ENCODE data around the gene PLCB4.

PLCB4 gene

DNA sequence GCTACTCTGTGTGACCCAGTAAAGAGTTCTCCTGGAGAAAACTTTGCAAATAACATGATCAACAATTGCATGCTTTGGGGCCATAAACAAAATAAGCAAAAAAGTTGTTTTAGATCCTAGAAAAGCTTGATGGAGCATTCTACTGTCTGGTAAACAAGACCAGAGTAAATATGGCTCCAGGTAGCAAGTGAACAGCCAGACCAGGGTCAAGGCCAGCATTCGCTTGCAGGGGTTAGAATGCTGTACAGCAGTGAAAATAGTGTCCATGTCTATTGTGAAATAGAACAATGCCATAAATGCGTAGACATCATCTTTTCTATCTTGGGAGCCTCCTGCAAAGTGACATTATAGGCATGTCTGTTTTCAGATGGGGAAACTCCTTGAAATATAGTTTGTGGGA is 216.7 kb downstream of the PLCB4 start:
- TF ChIP-seq EZH2phosphoT487 (IDR thresholded peaks at IDR 0.05; ENCODE audit: borderline replicate concordance), result no peak
- TF ChIP-seq, protein P1, sequence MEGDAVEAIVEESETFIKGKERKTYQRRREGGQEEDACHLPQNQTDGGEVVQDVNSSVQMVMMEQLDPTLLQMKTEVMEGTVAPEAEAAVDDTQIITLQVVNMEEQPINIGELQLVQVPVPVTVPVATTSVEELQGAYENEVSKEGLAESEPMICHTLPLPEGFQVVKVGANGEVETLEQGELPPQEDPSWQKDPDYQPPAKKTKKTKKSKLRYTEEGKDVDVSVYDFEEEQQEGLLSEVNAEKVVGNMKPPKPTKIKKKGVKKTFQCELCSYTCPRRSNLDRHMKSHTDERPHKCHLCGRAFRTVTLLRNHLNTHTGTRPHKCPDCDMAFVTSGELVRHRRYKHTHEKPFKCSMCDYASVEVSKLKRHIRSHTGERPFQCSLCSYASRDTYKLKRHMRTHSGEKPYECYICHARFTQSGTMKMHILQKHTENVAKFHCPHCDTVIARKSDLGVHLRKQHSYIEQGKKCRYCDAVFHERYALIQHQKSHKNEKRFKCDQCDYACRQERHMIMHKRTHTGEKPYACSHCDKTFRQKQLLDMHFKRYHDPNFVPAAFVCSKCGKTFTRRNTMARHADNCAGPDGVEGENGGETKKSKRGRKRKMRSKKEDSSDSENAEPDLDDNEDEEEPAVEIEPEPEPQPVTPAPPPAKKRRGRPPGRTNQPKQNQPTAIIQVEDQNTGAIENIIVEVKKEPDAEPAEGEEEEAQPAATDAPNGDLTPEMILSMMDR (conservative IDR thresholded peaks at IDR 0.05; ENCODE audit: low read length), result no peak
- Histone ChIP-seq H3K36me3 (ENCODE audit: insufficient read depth, low read length) (no peaks in the 10 kb centered on the region), H3K4me1 (ENCODE audit: insufficient read depth, low read length, poor library complexity, severe bottlenecking) (peaks cover 40% of the 10 kb centered on the region), H2AFZ (ENCODE audit: low read length) (no peak overlapping the region), H3K4me3 (ENCODE audit: low read length, poor library complexity, severe bottlenecking) (no peak overlapping the region), H3K4me2 (ENCODE audit: low read depth, low read length, poor library complexity, severe bottlenecking) (no peak overlapping the region), H3K79me2 (ENCODE audit: insufficient read depth, low read length) (no peaks in the 10 kb centered on the region), H3K9me2 (replicated peaks; ENCODE audit: low read depth, low read length) (no peaks in the 10 kb centered on the region), H3K27me3 (ENCODE audit: insufficient read depth, low read length, poor library complexity, severe bottlenecking) (no peaks in the 10 kb centered on the region), H3K9me3 (ENCODE audit: insufficient read depth, low read depth, low read length) (no peaks in the 10 kb centered on the region), H3K9ac (ENCODE audit: low read depth, low read length, poor library complexity, severe bottlenecking) (no peak overlapping the region), H3F3A (ENCODE audit: low read depth) (no peaks in the 10 kb centered on the region), H4K20me1 (ENCODE audit: insufficient read depth, low read length, poor library complexity, severe bottlenecking) (no peaks in the 10 kb centered on the region)

DNA sequence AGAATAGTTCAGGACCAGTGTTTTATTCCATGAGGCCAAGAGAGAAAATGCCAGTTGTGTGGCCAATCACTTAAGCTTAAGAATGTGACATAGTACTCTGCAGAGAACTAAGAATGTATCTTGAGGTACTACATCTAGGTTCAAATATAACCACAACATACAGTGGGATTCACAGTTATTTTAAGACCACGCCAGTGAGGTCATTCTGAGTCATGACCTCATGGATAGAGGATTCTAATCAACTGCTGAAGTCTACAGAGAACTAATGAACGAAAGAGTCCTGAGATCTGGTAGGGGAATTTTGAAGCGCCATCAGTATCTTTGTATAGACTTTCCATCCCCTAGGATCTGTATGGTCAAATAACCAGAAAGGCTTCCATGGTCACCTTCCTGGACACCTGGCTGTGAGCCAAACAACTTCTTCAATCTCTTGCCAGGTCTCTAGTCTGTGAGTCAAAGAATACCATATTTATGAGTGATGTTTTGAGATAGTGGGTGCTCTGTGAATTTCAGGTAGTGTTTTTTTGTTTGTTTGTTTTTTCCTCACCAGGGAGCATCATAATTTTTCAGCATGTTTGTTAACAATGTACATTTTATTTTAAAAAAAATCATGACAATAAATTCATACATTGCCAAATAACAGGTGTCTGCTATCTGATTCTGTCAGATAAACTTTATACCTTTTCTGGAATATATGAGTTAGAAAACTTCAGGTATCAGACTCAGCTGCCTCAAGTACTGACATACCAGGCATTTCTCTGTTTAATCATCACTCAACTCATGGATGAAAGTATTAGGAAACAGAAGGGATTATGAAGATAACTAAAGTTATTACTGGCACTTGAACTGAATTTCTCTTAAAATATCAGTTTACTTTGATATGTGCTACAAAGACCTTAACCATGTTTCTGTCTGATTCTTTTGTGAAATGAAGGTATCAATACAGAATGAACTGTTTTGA is 217.9 kb downstream of the PLCB4 start:
- Histone ChIP-seq H3K4me3 (ENCODE audit: low read length, poor library complexity, severe bottlenecking) (no peak overlapping the region), H3K4me1 (ENCODE audit: insufficient read depth, low read length, poor library complexity, severe bottlenecking) (peaks cover 29% of the 10 kb centered on the region), H3K4me2 (ENCODE audit: low read depth, low read length, poor library complexity, severe bottlenecking) (no peak overlapping the region), H3K9ac (ENCODE audit: low read depth, low read length, poor library complexity, severe bottlenecking) (no peak overlapping the region), H3K9me2 (replicated peaks; ENCODE audit: low read depth, low read length) (no peaks in the 10 kb centered on the region), H3F3A (ENCODE audit: low read depth) (no peaks in the 10 kb centered on the region), H4K20me1 (ENCODE audit: insufficient read depth, low read length, poor library complexity, severe bottlenecking) (no peaks in the 10 kb centered on the region), H3K36me3 (ENCODE audit: insufficient read depth, low read length) (no peaks in the 10 kb centered on the region), H2AFZ (ENCODE audit: low read length) (no peak overlapping the region), H3K27me3 (ENCODE audit: insufficient read depth, low read length, poor library complexity, severe bottlenecking) (no peaks in the 10 kb centered on the region), H3K79me2 (ENCODE audit: insufficient read depth, low read length) (no peaks in the 10 kb centered on the region), H3K9me3 (ENCODE audit: insufficient read depth, low read depth, low read length) (no peaks in the 10 kb centered on the region)
- TF ChIP-seq, protein P1 (conservative IDR thresholded peaks at IDR 0.05; ENCODE audit: low read length), result no peak
- TF ChIP-seq EZH2phosphoT487 (IDR thresholded peaks at IDR 0.05; ENCODE audit: borderline replicate concordance), result no peak

DNA sequence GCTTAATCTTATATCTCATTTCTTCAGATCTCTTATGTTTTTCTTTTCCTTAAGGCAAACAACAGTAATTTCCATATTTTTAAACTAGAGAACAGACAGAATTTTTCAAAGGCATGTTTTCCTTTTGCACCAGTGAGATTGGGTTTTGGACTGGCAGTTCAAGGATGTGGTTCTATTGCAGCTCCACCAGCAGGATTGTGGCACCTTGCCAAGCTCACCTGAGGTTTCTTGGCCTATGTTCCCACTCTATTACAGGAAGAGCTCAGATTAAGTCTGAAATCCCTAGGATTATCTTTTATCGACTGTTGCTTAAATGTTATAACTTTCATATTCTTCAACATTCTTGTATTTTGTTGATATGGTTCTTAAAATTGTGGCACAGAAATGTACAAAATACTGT is 218.9 kb downstream of the PLCB4 start:
- Histone ChIP-seq H3K4me2 (ENCODE audit: low read depth, low read length, poor library complexity, severe bottlenecking) (no peak overlapping the region), H3K79me2 (ENCODE audit: insufficient read depth, low read length) (no peaks in the 10 kb centered on the region), H3K4me3 (ENCODE audit: low read length, poor library complexity, severe bottlenecking) (no peak overlapping the region), H3K9me3 (ENCODE audit: insufficient read depth, low read depth, low read length) (no peaks in the 10 kb centered on the region), H3K4me1 (ENCODE audit: insufficient read depth, low read length, poor library complexity, severe bottlenecking) (peaks cover 23% of the 10 kb centered on the region), H2AFZ (ENCODE audit: low read length) (no peak overlapping the region), H3K9me2 (replicated peaks; ENCODE audit: low read depth, low read length) (no peaks in the 10 kb centered on the region), H3F3A (ENCODE audit: low read depth) (no peaks in the 10 kb centered on the region), H3K9ac (ENCODE audit: low read depth, low read length, poor library complexity, severe bottlenecking) (no peak overlapping the region), H3K36me3 (ENCODE audit: insufficient read depth, low read length) (no peaks in the 10 kb centered on the region), H4K20me1 (ENCODE audit: insufficient read depth, low read length, poor library complexity, severe bottlenecking) (no peaks in the 10 kb centered on the region), H3K27me3 (ENCODE audit: insufficient read depth, low read length, poor library complexity, severe bottlenecking) (no peaks in the 10 kb centered on the region)
- TF ChIP-seq EZH2phosphoT487 (IDR thresholded peaks at IDR 0.05; ENCODE audit: borderline replicate concordance), result no peak
- TF ChIP-seq, protein P1 (conservative IDR thresholded peaks at IDR 0.05; ENCODE audit: low read length), result no peak
